HG02678 (cell line): Measurements from ENCODE around the gene KLF3.
"Not testable (repeated sequence)": the region's sequence is repeated elsewhere in the genome, so short reads cannot be mapped to it uniquely, and the experiment has no call there.

Experiments
- ATAC-seq: cut with Tn5 transposase; IDR thresholded peaks from one replicate; pipeline ENCODE4 v1.9.1; 2021; ENCODE audit warnings: mild to moderate bottlenecking, moderate library complexity; ENCODE audit not compliant: unreplicated experiment

The KLF3 gene

GRCh38 chr4:38663801-38664705, at the start of gene KLF3:
Gene KLF3 (plus strand): TSS chr4:38664199. CDS start chr4:38680626, 16,427 bp downstream.
- peak; percentile 80 for ATAC-seq

- ATAC-seq, result no peak
These were observed 49.8 kb upstream of the KLF3 start for GRCh38 chr4:38614231-38614630.

GRCh38 chr4:38615847-38616246, 48.2 kb upstream of the KLF3 start:
- no peak for ATAC-seq

GRCh38 chr4:38618505-38618904, 45.5 kb upstream of the KLF3 start:
- ATAC-seq, result no peak

- no peak for ATAC-seq
These were observed 44.7 kb upstream of the KLF3 start for GRCh38 chr4:38619316-38619715.

- no peak for ATAC-seq
These were observed 43.9 kb upstream of the KLF3 start for GRCh38 chr4:38620065-38620464.

GRCh38 chr4:38620527-38621027, 43.4 kb upstream of the KLF3 start:
- ATAC-seq, result no peak

GRCh38 chr4:38621028-38621684, 42.8 kb upstream of the KLF3 start:
- ATAC-seq, result no peak

- no peak for ATAC-seq
These were observed 42.2 kb upstream of the KLF3 start for GRCh38 chr4:38621831-38622230.

GRCh38 chr4:38622340-38622739, 41.7 kb upstream of the KLF3 start:
- not testable (repeated sequence) for ATAC-seq

- no peak for ATAC-seq
These were observed 40.7 kb upstream of the KLF3 start for GRCh38 chr4:38623260-38623659.

GRCh38 chr4:38624311-38624710, 39.7 kb upstream of the KLF3 start:
- no peak for ATAC-seq

- no peak for ATAC-seq
These were observed 38.5 kb upstream of the KLF3 start for GRCh38 chr4:38625508-38625907.

- ATAC-seq, result not testable (repeated sequence)
These were observed 37.0 kb upstream of the KLF3 start for GRCh38 chr4:38626901-38627444.

- no peak for ATAC-seq
These were observed 33.5 kb upstream of the KLF3 start for GRCh38 chr4:38630519-38630918.

- no peak for ATAC-seq
These were observed 29.8 kb upstream of the KLF3 start for GRCh38 chr4:38634047-38634759.

GRCh38 chr4:38639242-38639641, 24.8 kb upstream of the KLF3 start:
- no peak for ATAC-seq

- no peak for ATAC-seq
These were observed 22.2 kb upstream of the KLF3 start for GRCh38 chr4:38641811-38642210.

- no peak for ATAC-seq
These were observed 19.8 kb upstream of the KLF3 start for GRCh38 chr4:38644201-38644600.

GRCh38 chr4:38647101-38647819, 16.7 kb upstream of the KLF3 start:
- ATAC-seq, result no peak
